AG09309 (cell line): Measurements from ENCODE around the gene CDHR5.

Experiments used
- DNase-seq: peaks from one replicate; pipeline ENCODE4 v3.0.0-alpha.2; 2010; ENCODE audit warnings: low read depth
- H3K4me3 ChIP-seq: 2 replicates; pipeline ENCODE4 v1.5.1; 2011; ENCODE audit warnings: mild to moderate bottlenecking, low read depth, low read length, moderate library complexity; ENCODE audit not compliant: control insufficient read depth
- CTCF ChIP-seq: IDR thresholded peaks from 2 replicates; pipeline ENCODE4 v1.5.1; 2011; ENCODE audit warnings: mild to moderate bottlenecking, low read depth, low read length, inconsistent platforms; ENCODE audit not compliant: insufficient read depth, control insufficient read depth; ENCODE audit errors: missing control alignments

The CDHR5 gene

GRCh38 chr11:614021-614622, 10.6 kb downstream of the CDHR5 start:
- no peak for TF ChIP-seq CTCF
- no peak for DNase-seq
- H3K4me3 ChIP-seq: no peak overlapping the region

DNA sequence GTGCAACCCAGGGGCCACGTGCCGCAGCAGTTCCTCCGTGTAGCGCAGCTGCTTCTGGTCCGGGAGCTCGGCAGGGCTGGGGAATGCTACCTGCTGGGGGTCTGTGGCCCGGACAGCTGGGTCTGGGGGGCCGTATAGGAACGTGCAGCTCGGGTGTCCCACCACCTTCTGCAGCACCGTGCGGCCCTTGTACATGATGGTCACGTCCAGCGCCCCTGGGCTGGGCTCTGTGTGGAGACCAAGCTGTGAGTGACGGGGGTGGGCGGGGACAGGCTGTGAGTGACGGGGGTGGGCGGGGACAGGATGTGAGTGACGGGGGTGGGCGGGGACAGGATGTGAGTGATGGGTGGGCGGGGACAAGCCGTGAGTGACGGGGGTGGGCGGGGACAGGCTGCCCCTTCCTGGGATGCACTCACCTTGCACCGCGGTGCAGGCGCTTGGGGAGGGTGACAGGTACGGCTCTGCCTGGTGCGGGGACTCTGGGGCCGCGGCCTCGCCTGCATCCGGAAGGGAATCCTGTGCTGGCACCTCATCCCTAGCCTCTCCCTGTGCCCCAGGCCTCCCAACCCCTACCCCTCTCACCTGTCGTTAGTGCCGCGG, 11.3 kb downstream of the CDHR5 start:
- TF ChIP-seq CTCF: no peak
- DNase-seq: no peak

DNA sequence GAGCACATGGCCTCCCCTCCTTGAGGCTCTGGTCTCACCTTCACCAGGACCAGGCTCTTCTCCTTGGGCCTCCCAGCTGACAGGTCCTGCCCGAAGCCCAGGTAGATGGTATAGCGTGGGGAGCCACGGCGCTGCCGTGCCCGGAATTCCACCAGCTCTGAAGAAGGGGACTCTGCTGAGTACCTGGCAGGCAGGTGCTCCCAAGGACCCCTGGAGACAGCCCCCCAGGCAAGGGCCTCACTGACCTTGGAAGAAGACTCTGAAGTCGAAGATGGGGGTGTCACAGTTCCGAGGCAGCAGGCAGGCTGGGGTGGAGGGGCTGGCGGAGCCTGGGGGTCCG, 11.8 kb downstream of the CDHR5 start:
- DNase-seq: no peak
- no peak overlapping the region for H3K4me3 ChIP-seq
- no peak for TF ChIP-seq CTCF

More for the DNA sequence above, 11.3 kb downstream of the CDHR5 start:
- no peak overlapping the region for H3K4me3 ChIP-seq

- H3K4me3 ChIP-seq: no peak overlapping the region
- no peak for DNase-seq
- TF ChIP-seq CTCF: peak; percentile 21
These were observed 12.4 kb downstream of the CDHR5 start for GRCh38 chr11:612201-612960.

- no peak overlapping the region for H3K4me3 ChIP-seq
- TF ChIP-seq CTCF: no peak
- DNase-seq: no peak
These were observed 13.5 kb downstream of the CDHR5 start for GRCh38 chr11:611001-611996.

DNA sequence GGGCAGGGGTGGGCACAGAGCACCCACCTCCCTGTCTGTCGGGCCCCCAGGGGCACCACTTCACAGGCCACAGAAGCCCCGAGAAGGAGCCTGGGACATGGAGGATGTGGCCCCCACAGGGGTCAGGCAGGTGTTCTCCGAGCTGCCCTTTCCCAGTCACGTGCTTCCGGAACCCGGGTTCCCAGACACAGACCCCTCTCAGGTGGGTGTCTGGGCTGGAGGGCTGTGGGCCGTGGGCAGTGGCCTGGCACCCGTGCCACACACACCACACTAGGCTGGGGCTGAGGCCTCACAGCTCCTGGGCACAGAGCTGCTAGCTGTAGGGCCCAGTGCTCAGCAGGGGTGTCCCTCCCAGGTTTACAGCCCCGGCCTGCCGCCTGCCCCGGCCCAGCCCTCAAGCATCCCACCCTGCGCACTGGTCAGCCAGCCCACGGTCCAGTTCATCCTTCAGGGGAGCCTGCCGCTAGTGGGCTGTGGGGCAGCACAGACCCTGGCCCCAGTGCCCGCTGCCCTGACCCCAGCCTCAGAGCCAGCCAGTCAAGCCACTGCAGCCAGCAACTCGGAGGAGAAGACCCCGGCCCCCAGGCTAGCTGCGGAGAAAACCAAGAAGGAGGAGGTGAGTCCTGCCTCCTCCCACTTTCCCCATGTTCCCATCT, 14.5 kb downstream of the CDHR5 start:
- H3K4me3 ChIP-seq: no peak overlapping the region
- DNase-seq: no peak
- TF ChIP-seq CTCF: no peak
